Measurements from ENCODE around the gene ITIH4.

The ITIH4 gene

DNA sequence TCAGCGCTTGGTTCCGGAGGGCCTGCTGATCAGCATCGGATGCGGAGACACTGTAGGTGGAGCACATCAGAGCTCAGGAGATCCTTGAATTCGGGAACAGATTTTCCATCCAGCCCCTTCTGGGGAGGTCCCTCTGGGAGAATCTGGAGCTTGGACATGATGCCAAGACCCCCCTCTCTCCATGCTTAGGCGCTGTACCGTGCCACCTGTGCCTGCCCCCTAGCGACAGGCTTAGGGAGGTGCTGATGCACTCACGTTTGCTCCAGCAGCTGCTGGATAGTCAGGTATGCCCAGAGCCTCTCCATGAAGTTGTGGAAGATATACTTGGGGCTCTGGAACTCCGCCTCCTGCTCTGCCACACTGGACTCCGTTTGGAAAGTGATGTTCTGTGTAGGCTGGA, 9.7 kb downstream of the ITIH4 start:
- TF ChIP-seq EZH2phosphoT487 (IDR thresholded peaks at IDR 0.05; ENCODE audit: borderline replicate concordance): no peak
- TF ChIP-seq, protein P1, sequence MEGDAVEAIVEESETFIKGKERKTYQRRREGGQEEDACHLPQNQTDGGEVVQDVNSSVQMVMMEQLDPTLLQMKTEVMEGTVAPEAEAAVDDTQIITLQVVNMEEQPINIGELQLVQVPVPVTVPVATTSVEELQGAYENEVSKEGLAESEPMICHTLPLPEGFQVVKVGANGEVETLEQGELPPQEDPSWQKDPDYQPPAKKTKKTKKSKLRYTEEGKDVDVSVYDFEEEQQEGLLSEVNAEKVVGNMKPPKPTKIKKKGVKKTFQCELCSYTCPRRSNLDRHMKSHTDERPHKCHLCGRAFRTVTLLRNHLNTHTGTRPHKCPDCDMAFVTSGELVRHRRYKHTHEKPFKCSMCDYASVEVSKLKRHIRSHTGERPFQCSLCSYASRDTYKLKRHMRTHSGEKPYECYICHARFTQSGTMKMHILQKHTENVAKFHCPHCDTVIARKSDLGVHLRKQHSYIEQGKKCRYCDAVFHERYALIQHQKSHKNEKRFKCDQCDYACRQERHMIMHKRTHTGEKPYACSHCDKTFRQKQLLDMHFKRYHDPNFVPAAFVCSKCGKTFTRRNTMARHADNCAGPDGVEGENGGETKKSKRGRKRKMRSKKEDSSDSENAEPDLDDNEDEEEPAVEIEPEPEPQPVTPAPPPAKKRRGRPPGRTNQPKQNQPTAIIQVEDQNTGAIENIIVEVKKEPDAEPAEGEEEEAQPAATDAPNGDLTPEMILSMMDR (conservative IDR thresholded peaks at IDR 0.05; ENCODE audit: low read length): peak; percentile 75
- H3K4me3 ChIP-seq (ENCODE audit: low read length, poor library complexity, severe bottlenecking): no peak overlapping the region
- no peaks in the 10 kb centered on the region for H3K36me3 ChIP-seq (ENCODE audit: insufficient read depth, low read length)
- no peaks in the 10 kb centered on the region for H3K9me2 ChIP-seq (replicated peaks; ENCODE audit: low read depth, low read length)
- H3K27me3 ChIP-seq (ENCODE audit: insufficient read depth, low read length, poor library complexity, severe bottlenecking): no peaks in the 10 kb centered on the region
- H3F3A ChIP-seq (ENCODE audit: low read depth): no peaks in the 10 kb centered on the region
- H3K79me2 ChIP-seq (ENCODE audit: insufficient read depth, low read length): no peaks in the 10 kb centered on the region
- no peaks in the 10 kb centered on the region for H3K9me3 ChIP-seq (ENCODE audit: insufficient read depth, low read depth, low read length)
- no peaks in the 10 kb centered on the region for H4K20me1 ChIP-seq (ENCODE audit: insufficient read depth, low read length, poor library complexity, severe bottlenecking)
- no peaks in the 10 kb centered on the region for H3K4me1 ChIP-seq (ENCODE audit: insufficient read depth, low read length, poor library complexity, severe bottlenecking)
- no peak overlapping the region for H3K4me2 ChIP-seq (ENCODE audit: low read depth, low read length, poor library complexity, severe bottlenecking)
- H3K9ac ChIP-seq (ENCODE audit: low read depth, low read length, poor library complexity, severe bottlenecking): no peak overlapping the region
- no peak overlapping the region for H2AFZ ChIP-seq (ENCODE audit: low read length)

DNA sequence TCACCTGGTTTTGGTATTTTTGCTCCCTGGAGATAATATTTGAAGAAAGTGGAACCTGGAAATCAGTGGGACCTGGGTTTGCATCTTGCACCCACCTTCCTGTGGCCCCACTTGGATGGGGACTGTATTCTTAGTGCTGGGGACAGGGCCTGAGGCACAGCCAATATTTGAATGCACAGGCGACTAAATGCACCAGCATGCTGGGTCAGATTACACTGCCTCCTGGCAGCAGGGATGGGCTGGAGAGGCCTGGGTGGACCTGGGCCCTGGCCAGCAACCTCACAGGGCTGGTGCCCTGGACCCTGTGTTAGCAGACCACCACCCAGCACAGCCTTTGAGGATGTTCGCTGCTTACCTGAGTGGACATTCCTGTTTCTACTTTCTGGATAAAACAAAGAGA, 10.5 kb downstream of the ITIH4 start:
- H2AFZ ChIP-seq (ENCODE audit: low read length): no peak overlapping the region

DNA sequence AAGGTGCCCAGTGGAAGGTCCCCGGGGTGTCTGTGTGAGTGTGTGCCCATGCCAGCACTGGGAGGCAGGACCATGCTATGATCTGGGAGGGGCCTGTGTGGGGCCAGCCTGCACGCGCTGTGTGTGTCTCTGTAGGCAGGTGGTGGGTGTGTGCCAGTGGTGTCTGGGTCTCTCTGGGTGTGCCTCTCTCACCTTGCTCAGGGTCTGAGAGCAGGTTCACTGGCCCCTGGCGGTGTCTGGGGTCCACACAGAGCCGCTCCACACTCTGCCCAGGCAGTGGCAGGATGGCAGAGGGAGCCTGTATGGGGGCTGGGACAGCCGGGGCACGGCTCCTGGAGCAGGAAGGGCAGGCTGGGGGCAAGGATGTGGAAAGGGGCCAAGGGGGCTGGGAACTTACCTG, 12.6 kb downstream of the ITIH4 start:
- no peaks in the 10 kb centered on the region for H4K20me1 ChIP-seq (ENCODE audit: insufficient read depth, low read length, poor library complexity, severe bottlenecking)
- no peaks in the 10 kb centered on the region for H3K36me3 ChIP-seq (ENCODE audit: insufficient read depth, low read length)
- no peak overlapping the region for H2AFZ ChIP-seq (ENCODE audit: low read length)
- no peaks in the 10 kb centered on the region for H3K27me3 ChIP-seq (ENCODE audit: insufficient read depth, low read length, poor library complexity, severe bottlenecking)
- H3F3A ChIP-seq (ENCODE audit: low read depth): no peaks in the 10 kb centered on the region
- H3K4me2 ChIP-seq (ENCODE audit: low read depth, low read length, poor library complexity, severe bottlenecking): no peak overlapping the region
- H3K4me3 ChIP-seq (ENCODE audit: low read length, poor library complexity, severe bottlenecking): no peak overlapping the region
- H3K9me2 ChIP-seq (replicated peaks; ENCODE audit: low read depth, low read length): no peaks in the 10 kb centered on the region
- H3K79me2 ChIP-seq (ENCODE audit: insufficient read depth, low read length): no peaks in the 10 kb centered on the region
- no peak overlapping the region for H3K9ac ChIP-seq (ENCODE audit: low read depth, low read length, poor library complexity, severe bottlenecking)
- no peaks in the 10 kb centered on the region for H3K9me3 ChIP-seq (ENCODE audit: insufficient read depth, low read depth, low read length)
- H3K4me1 ChIP-seq (ENCODE audit: insufficient read depth, low read length, poor library complexity, severe bottlenecking): no peaks in the 10 kb centered on the region
- TF ChIP-seq, protein P1 (conservative IDR thresholded peaks at IDR 0.05; ENCODE audit: low read length): no peak
- no peak for TF ChIP-seq EZH2phosphoT487 (IDR thresholded peaks at IDR 0.05; ENCODE audit: borderline replicate concordance)

More for the DNA sequence above, 10.5 kb downstream of the ITIH4 start:
- Histone ChIP-seq H3K4me1 (ENCODE audit: insufficient read depth, low read length, poor library complexity, severe bottlenecking) (no peaks in the 10 kb centered on the region), H3K4me3 (ENCODE audit: low read length, poor library complexity, severe bottlenecking) (no peak overlapping the region), H3K36me3 (ENCODE audit: insufficient read depth, low read length) (no peaks in the 10 kb centered on the region), H3K4me2 (ENCODE audit: low read depth, low read length, poor library complexity, severe bottlenecking) (no peak overlapping the region), H3K9me2 (replicated peaks; ENCODE audit: low read depth, low read length) (no peaks in the 10 kb centered on the region), H3K79me2 (ENCODE audit: insufficient read depth, low read length) (no peaks in the 10 kb centered on the region), H3K9ac (ENCODE audit: low read depth, low read length, poor library complexity, severe bottlenecking) (no peak overlapping the region), H4K20me1 (ENCODE audit: insufficient read depth, low read length, poor library complexity, severe bottlenecking) (no peaks in the 10 kb centered on the region), H3K9me3 (ENCODE audit: insufficient read depth, low read depth, low read length) (no peaks in the 10 kb centered on the region), H3K27me3 (ENCODE audit: insufficient read depth, low read length, poor library complexity, severe bottlenecking) (no peaks in the 10 kb centered on the region), H3F3A (ENCODE audit: low read depth) (no peaks in the 10 kb centered on the region)
- no peak for TF ChIP-seq EZH2phosphoT487 (IDR thresholded peaks at IDR 0.05; ENCODE audit: borderline replicate concordance)
- TF ChIP-seq, protein P1 (conservative IDR thresholded peaks at IDR 0.05; ENCODE audit: low read length): no peak
